Prostate gland (tissue), 2 donors: ENCODE data around the gene RAB12.

Experiments
- POLR2A ChIP-seq: fragments of 450-650 bp; IDR thresholded peaks from one replicate; pipeline ENCODE4 v1.6.1; 2016; ENCODE audit warnings: antibody characterized with exemption, mild to moderate bottlenecking
- TF ChIP-seq, protein P1 (sequence below), 4 experiments: fragments of 200-600 bp in 2 of 4; fragments of 450-650 bp in 2 of 4; sonication (generic) in 2 of 4; IDR thresholded peaks; 1 replicate in 3 of 4; 2 replicates in 1 of 4; pipeline ENCODE4 v1.5.1; 2016 to 2019; ENCODE audit warnings: antibody characterized with exemption in 4 of 4, mild to moderate bottlenecking in 2 of 4, moderate library complexity in 2 of 4

DNA sequence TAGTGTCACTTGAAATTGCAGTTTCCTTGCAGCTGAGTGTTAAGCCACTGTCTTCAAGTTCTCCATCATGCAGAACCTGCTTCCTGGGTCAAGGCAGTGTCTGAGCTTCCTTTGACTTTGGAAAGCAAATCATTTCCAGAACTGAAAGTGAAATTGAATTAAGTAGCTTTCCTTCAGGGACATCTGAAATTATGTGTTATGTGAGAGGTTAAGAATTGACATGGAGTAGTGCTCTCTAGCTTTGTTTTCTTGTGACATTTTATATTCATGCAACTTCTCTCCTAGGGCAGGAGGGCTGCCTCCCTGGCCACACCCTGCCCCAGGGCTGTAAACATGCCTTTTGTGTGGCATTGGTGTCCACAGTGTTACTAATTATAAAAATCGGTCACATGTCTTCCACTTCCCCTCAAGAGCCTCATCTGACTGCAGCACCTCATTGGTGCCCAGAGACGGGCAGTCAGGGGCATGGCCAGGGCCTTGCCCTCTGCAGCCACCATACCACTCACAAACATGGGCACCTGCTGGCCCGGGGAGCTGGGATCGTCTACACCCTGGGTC is 14.4 kb downstream of the RAB12 start:
- TF ChIP-seq, protein P1, sequence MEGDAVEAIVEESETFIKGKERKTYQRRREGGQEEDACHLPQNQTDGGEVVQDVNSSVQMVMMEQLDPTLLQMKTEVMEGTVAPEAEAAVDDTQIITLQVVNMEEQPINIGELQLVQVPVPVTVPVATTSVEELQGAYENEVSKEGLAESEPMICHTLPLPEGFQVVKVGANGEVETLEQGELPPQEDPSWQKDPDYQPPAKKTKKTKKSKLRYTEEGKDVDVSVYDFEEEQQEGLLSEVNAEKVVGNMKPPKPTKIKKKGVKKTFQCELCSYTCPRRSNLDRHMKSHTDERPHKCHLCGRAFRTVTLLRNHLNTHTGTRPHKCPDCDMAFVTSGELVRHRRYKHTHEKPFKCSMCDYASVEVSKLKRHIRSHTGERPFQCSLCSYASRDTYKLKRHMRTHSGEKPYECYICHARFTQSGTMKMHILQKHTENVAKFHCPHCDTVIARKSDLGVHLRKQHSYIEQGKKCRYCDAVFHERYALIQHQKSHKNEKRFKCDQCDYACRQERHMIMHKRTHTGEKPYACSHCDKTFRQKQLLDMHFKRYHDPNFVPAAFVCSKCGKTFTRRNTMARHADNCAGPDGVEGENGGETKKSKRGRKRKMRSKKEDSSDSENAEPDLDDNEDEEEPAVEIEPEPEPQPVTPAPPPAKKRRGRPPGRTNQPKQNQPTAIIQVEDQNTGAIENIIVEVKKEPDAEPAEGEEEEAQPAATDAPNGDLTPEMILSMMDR (IDR thresholded peaks at IDR 0.05), result no peak
- TF ChIP-seq POLR2A, result no peak
